ENCODE data around the gene CPLX4. TPM values are rescaled to one million over a fixed set of nuclear protein-coding genes. Genes with fewer than 3 reads are reported as not detected.
"Not testable (repeated sequence)": the region's sequence is repeated elsewhere in the genome, so short reads cannot be mapped to it uniquely, and the experiment has no call there.

Gene CPLX4
- total and polyA plus RNA-seq, 2 donors (not counting 1 experiment from before 2014, with no cell fraction given): not detected

- ATAC-seq (ENCODE audit: low read depth): no peak
- Histone ChIP-seq H4K20me1 (ENCODE audit: control insufficient read depth, insufficient read depth, low read length, poor library complexity, severe bottlenecking) (no peaks in the 10 kb centered on the region), H3K4me1 (ENCODE audit: control insufficient read depth in 2 of 2, insufficient read depth in 2 of 2, low read length in 2 of 2) (peaks cover 31 to 37% of the 10 kb centered on the region in 2 donors), H3K9ac (ENCODE audit: low read length) (no peak overlapping the region), H3K36me3 (replicated peaks in 1 of 2; ENCODE audit: control extremely low read depth in 1 of 2, control insufficient read depth in 1 of 2, extremely low read depth in 1 of 2, insufficient read depth in 2 of 2, low read length in 1 of 2) (no peaks in the 10 kb centered on the region), H3K4me3 (ENCODE audit: control extremely low read depth in 1 of 5, extremely low read depth in 1 of 5, insufficient read depth in 1 of 5, low read depth in 2 of 5, low read length in 4 of 5) (no peak overlapping the region), H2AFZ (ENCODE audit: insufficient read depth, low read depth, low read length, poor library complexity, severe bottlenecking) (no peak overlapping the region), H3K4me2 (replicated peaks; ENCODE audit: low read depth, low read length, poor library complexity, severe bottlenecking) (no peak overlapping the region), H3K9me3 (ENCODE audit: control extremely low read depth in 1 of 3, control insufficient read depth in 2 of 3, insufficient read depth in 1 of 3, low read length in 2 of 3) (peaks cover 0 to 42% (median 0%) of the 10 kb centered on the region in 3 donors), H3K27me3 (replicated peaks in 1 of 4; ENCODE audit: control extremely low read depth in 1 of 4, control insufficient read depth in 3 of 4, insufficient read depth in 4 of 4, low read length in 3 of 4) (peaks cover 0 to 66% (median 43%) of the 10 kb centered on the region in 4 experiments), H3K27ac (ENCODE audit: low read length in 2 of 2) (no peak overlapping the region), H3K79me2 (ENCODE audit: control insufficient read depth, insufficient read depth, low read length) (no peaks in the 10 kb centered on the region)
- TF ChIP-seq, protein P1, sequence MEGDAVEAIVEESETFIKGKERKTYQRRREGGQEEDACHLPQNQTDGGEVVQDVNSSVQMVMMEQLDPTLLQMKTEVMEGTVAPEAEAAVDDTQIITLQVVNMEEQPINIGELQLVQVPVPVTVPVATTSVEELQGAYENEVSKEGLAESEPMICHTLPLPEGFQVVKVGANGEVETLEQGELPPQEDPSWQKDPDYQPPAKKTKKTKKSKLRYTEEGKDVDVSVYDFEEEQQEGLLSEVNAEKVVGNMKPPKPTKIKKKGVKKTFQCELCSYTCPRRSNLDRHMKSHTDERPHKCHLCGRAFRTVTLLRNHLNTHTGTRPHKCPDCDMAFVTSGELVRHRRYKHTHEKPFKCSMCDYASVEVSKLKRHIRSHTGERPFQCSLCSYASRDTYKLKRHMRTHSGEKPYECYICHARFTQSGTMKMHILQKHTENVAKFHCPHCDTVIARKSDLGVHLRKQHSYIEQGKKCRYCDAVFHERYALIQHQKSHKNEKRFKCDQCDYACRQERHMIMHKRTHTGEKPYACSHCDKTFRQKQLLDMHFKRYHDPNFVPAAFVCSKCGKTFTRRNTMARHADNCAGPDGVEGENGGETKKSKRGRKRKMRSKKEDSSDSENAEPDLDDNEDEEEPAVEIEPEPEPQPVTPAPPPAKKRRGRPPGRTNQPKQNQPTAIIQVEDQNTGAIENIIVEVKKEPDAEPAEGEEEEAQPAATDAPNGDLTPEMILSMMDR (IDR thresholded peaks at IDR 0.05): no peak
- TF ChIP-seq EZH2 (IDR thresholded peaks at IDR 0.05; ENCODE audit: borderline replicate concordance, insufficient read depth, low read depth, low read length, poor library complexity, severe bottlenecking): no peak
- ChIA-PET POLR2A (no interaction called here), CTCF (no interaction called here)
- peaks cover 25% of the 10 kb centered on the region for H3K4me1 Mint-ChIP-seq
- no peaks in the 10 kb centered on the region for H3K9me3 Mint-ChIP-seq (ENCODE audit: insufficient read depth)
- peaks cover 63% of the 10 kb centered on the region for H3K27me3 Mint-ChIP-seq
- H3K4me3 Mint-ChIP-seq: no peak overlapping the region
- DNase-seq: no peak
- H3K27ac Mint-ChIP-seq: no peak overlapping the region
- intact Hi-C loops (cut with micrococcal nuclease): no loop called here
- 7% methylated on average over 9 of the region's 17 CpGs for WGBS (ENCODE audit: insufficient coverage)
These were observed 54.3 kb downstream of the CPLX4 start for GRCh38 chr18:59264121-59264571.

GRCh38 chr18:59263661-59264060 lies 54.8 kb downstream of the CPLX4 start:
- H3K4me1 Mint-ChIP-seq: peaks cover 24% of the 10 kb centered on the region
- intact Hi-C loops (cut with micrococcal nuclease): no loop called here
- H3K27me3 Mint-ChIP-seq: peaks cover 62% of the 10 kb centered on the region
- H3K4me3 Mint-ChIP-seq: peak overlapping the region; percentile 59
- Histone ChIP-seq H3K9me3 (ENCODE audit: control extremely low read depth in 1 of 3, control insufficient read depth in 2 of 3, insufficient read depth in 1 of 3, low read length in 2 of 3) (peaks cover 0 to 42% (median 0%) of the 10 kb centered on the region in 3 donors), H2AFZ (ENCODE audit: insufficient read depth, low read depth, low read length, poor library complexity, severe bottlenecking) (no peak overlapping the region), H3K36me3 (replicated peaks in 1 of 2; ENCODE audit: control extremely low read depth in 1 of 2, control insufficient read depth in 1 of 2, extremely low read depth in 1 of 2, insufficient read depth in 2 of 2, low read length in 1 of 2) (no peaks in the 10 kb centered on the region), H3K79me2 (ENCODE audit: control insufficient read depth, insufficient read depth, low read length) (no peaks in the 10 kb centered on the region), H3K9ac (ENCODE audit: low read length) (no peak overlapping the region), H3K4me1 (ENCODE audit: control insufficient read depth in 2 of 2, insufficient read depth in 2 of 2, low read length in 2 of 2) (peaks cover 28 to 34% of the 10 kb centered on the region in 2 donors), H3K27me3 (replicated peaks in 1 of 4; ENCODE audit: control extremely low read depth in 1 of 4, control insufficient read depth in 3 of 4, insufficient read depth in 4 of 4, low read length in 3 of 4) (peaks cover 0 to 63% (median 41%) of the 10 kb centered on the region in 4 experiments), H3K4me2 (replicated peaks; ENCODE audit: low read depth, low read length, poor library complexity, severe bottlenecking) (no peak overlapping the region), H4K20me1 (ENCODE audit: control insufficient read depth, insufficient read depth, low read length, poor library complexity, severe bottlenecking) (no peaks in the 10 kb centered on the region), H3K4me3 (ENCODE audit: control extremely low read depth in 1 of 5, extremely low read depth in 1 of 5, insufficient read depth in 1 of 5, low read depth in 2 of 5, low read length in 4 of 5) (no peak overlapping the region), H3K27ac (ENCODE audit: low read length in 2 of 2) (no peak overlapping the region)
- TF ChIP-seq, protein P1 (IDR thresholded peaks at IDR 0.05): no peak
- no peak for TF ChIP-seq EZH2 (IDR thresholded peaks at IDR 0.05; ENCODE audit: borderline replicate concordance, insufficient read depth, low read depth, low read length, poor library complexity, severe bottlenecking)
- WGBS (ENCODE audit: insufficient coverage): 15% methylated on average over 13 of the region's 16 CpGs
- CTCF ChIA-PET: no interaction called here
- DNase-seq (no peak), ATAC-seq (ENCODE audit: low read depth) (no peak)
- POLR2A ChIA-PET: no interaction called here
- no peak overlapping the region for H3K27ac Mint-ChIP-seq
- no peaks in the 10 kb centered on the region for H3K9me3 Mint-ChIP-seq (ENCODE audit: insufficient read depth)

GRCh38 chr18:59262243-59262642 lies 56.2 kb downstream of the CPLX4 start:
- Histone ChIP-seq H3K9me3 (ENCODE audit: control extremely low read depth in 1 of 3, control insufficient read depth in 2 of 3, insufficient read depth in 1 of 3, low read length in 2 of 3) (peaks cover 0 to 29% (median 0%) of the 10 kb centered on the region in 3 donors), H3K27me3 (replicated peaks in 1 of 4; ENCODE audit: control extremely low read depth in 1 of 4, control insufficient read depth in 3 of 4, insufficient read depth in 4 of 4, low read length in 3 of 4) (peaks cover 0 to 49% (median 31%) of the 10 kb centered on the region in 4 experiments), H3K4me1 (ENCODE audit: control insufficient read depth in 2 of 2, insufficient read depth in 2 of 2, low read length in 2 of 2) (peaks cover 17 to 20% of the 10 kb centered on the region in 2 donors)
- H3K27me3 Mint-ChIP-seq: peaks cover 54% of the 10 kb centered on the region
- H2AFZ ChIP-seq (ENCODE audit: insufficient read depth, low read depth, low read length, poor library complexity, severe bottlenecking); DNase-seq; POLR2A ChIA-PET; H3K4me2 ChIP-seq (replicated peaks; ENCODE audit: low read depth, low read length, poor library complexity, severe bottlenecking); ATAC-seq (ENCODE audit: low read depth); CTCF ChIA-PET; H3K36me3 ChIP-seq (replicated peaks in 1 of 2; ENCODE audit: control extremely low read depth in 1 of 2, control insufficient read depth in 1 of 2, extremely low read depth in 1 of 2, insufficient read depth in 2 of 2, low read length in 1 of 2); H3K27ac Mint-ChIP-seq; intact Hi-C loops (cut with micrococcal nuclease); H4K20me1 ChIP-seq (ENCODE audit: control insufficient read depth, insufficient read depth, low read length, poor library complexity, severe bottlenecking); H3K79me2 ChIP-seq (ENCODE audit: control insufficient read depth, insufficient read depth, low read length); H3K4me3 Mint-ChIP-seq; H3K4me3 ChIP-seq (ENCODE audit: control extremely low read depth in 1 of 5, extremely low read depth in 1 of 5, insufficient read depth in 1 of 5, low read depth in 2 of 5, low read length in 4 of 5); H3K9me3 Mint-ChIP-seq (ENCODE audit: insufficient read depth); H3K27ac ChIP-seq (ENCODE audit: low read length in 2 of 2); H3K9ac ChIP-seq (ENCODE audit: low read length): not testable (repeated sequence)
- WGBS (ENCODE audit: insufficient coverage): no CpG with 5 or more reads among the region's 2 CpGs
- peaks cover 11% of the 10 kb centered on the region for H3K4me1 Mint-ChIP-seq

All from B cell (primary cell).